HG03378 (cell line): ENCODE results near the gene LRMDA.
"Not testable (repeated sequence)": the region's sequence is repeated elsewhere in the genome, so short reads cannot be mapped to it uniquely, and the experiment has no call there.

Experiments used
- ATAC-seq: cut with Tn5 transposase; IDR thresholded peaks from one replicate; pipeline ENCODE4 v1.9.1; 2021; ENCODE audit warnings: mild to moderate bottlenecking, moderate library complexity; ENCODE audit not compliant: unreplicated experiment

Gene LRMDA

DNA sequence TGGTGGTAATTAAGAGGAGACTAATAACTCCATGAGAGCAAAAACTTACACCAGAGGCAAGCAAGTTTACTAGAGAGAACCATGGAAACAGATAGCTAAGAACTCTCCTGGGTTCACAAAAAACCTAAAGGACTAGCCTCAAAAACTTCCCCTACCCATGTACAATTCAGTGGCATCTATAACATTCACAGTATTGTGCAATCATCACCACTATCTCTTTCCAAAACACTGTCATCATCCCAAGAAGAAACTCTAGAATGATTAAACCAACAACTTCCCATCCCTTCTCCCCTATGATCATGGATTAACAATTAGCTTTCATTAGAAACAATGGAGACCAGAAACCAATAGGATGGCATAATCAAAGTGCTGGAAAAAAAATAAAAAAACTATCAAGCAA, 1038.3 kb downstream of the LRMDA start:
- ATAC-seq: no peak

DNA sequence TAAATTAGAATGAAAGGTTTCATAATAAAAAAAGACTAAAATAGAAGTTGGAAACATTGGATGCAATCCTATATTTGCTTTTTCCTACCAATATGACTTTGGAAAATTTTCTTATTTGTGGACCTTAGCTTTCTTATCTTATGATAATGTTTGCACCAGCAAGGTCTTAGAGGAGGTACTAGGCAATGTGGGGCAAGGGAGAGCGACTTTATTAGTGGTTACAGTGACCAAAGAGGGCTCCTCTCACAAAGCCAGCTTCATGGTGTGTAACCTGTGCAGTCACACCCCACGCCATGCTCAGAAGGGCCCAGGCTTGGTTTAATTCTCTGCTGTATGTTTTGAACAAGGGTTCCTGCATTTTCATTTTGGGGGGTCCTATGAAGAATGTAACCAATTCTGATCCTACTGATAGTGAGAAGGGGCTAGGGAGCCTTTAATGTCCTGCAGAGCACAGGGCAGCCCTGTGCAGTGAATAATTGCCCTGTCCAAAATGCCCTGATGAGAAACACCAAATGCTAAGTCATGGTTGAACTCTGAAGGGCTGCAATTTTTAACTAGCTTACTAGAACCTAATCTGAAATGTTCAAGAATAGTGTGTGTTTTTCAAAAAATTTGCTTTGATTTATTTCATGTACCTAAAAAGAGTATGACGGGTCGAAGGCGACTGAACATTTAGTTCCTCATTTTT, 1047.8 kb downstream of the LRMDA start:
- no peak for ATAC-seq

DNA sequence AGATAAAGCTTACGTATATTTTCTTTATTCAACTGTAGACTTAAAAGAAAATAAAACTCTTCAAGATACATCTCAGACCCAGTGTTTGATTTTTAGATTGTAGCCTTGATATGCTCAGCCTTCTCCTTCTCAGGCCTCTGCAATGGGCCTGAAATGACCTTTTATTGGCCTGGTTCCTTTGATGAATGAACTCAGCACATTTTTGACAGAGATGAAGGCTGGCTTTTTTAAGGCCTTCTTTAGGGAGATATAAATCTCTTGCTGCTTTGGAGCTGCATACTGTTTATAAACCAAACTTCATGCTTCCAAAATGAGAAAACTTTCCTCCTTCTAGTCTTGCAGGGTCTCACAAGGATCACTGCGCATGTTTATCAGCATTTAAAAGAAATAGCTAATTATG, 1049.8 kb downstream of the LRMDA start:
- no peak for ATAC-seq

DNA sequence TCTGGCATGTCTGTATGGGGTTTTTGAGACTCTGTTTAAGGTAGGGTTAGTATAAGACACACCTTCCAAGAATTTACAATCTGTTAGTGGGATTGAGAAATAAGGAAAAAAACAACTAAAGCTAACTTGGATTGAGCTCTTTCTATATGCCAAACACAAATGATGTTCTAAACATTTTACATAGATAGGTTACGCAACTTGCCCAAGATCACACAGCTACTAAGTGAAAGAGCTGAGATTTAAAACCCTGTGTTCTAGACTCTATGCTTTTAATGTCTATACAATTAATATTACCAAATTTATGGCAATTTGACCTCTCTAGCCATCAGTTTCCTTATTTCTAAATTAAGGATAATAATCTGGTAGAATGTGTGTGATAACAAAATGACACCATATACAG, 1056.2 kb downstream of the LRMDA start:
- no peak for ATAC-seq

DNA sequence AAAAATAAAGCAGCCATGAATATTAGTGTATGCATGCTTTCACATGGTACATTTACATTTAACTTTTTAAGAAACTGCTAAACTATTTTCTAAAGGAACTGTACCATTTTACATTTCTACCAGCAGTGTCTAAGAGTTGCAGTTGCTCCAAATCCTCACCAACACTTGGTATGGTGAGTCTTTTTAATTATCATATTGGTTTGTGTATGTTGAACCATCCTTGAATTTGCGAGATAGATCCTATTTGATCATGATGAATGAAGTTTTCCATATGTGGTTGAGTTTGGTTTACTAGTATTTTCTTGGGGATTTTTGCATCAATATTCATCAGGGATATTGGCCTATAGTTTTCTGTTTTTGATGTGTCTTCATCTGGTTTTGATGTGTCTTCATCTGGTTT, 1057.2 kb downstream of the LRMDA start:
- no peak for ATAC-seq

DNA sequence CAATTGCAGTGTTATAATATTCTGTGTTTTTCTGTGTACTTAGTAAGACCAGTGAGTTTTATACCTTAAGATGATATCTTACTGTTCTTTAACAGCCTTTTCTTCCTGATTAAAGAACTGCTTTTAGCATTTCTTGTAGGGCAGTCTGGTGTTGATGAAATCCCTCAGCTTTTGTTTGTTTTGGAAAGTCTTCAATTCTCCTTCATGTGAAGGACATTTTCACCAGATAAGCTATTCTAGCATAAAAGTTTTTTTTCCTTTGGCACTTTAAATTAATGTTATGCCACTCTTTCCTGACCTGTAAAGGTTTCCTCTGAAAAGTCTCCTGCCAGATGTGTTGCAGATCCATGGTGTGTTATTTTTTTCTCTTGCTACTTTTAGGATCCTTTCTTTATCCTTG, 1059.8 kb downstream of the LRMDA start:
- ATAC-seq: no peak

DNA sequence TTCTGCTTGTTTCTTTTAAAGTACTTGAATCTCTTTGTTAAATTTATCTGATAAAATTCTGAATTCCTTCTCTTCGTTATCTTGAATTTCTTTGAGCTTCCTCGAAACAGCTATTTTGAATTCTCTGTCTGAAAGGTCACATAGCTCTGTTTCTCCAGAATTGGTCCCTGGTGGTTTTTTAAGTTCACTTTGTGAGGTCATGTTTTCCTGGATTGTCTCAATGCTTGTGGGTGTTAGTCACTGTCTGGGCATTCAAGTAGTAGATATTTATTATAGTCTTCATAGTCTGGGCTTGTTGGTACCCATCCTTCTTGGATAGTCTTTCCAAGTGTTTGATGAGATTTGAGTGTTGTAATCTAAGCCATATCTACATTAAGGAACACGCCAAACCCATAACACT, 1060.6 kb downstream of the LRMDA start:
- no peak for ATAC-seq

DNA sequence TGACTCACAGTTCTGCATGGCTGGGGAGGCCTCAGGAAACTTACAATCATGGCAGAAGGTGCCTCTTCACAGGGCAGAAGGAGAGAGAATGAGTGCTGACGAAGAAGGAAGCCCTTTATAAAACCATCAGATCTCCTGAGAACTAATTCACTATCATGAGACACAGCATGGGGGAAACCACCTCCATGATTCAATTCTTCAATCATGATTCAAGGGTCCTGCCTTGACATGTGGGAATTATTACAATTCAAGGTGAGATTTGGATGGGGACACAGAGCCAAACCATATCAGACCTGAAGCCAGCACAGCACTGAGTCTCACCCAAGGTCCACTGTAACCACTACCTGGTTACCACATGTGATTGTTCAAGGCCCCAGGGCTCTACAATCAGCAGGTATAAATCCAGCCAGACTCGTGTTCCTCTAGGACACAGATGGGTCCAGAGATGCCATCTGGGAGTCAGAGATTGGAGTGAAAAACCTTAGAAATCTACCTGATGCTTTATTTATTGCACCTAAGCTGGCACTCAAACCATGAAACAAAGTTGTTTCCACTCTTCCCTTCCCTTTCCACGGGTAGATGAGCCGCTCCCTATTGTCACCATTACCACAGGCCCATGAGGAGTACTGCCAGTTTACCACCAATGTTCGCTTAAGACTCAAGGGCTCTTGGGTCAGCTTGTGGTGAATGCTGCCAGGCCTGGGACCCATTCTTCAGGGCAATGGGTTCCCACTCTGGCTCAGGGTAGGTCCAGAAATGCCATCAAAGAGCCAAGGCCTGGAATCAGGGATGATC, 1061.5 kb downstream of the LRMDA start:
- no peak for ATAC-seq

DNA sequence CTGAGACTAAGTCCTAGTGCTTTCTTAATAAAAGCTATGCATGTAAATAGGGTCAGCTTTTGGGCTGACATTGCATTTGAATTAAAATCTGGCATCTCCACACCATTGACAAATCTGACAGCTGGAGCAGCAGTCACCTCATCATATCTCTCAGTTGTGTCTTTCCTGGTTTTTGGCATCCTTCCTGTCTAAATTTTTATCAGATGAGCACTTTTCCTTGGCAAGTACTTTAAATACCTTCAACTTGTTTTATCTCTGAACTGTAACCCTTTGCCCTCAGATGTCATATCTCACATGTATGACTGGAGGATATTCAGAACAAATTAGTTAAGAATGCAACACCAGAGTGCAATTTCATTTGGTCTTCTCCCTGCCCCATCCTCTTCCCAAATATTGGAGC, 1066.2 kb downstream of the LRMDA start:
- ATAC-seq: no peak

DNA sequence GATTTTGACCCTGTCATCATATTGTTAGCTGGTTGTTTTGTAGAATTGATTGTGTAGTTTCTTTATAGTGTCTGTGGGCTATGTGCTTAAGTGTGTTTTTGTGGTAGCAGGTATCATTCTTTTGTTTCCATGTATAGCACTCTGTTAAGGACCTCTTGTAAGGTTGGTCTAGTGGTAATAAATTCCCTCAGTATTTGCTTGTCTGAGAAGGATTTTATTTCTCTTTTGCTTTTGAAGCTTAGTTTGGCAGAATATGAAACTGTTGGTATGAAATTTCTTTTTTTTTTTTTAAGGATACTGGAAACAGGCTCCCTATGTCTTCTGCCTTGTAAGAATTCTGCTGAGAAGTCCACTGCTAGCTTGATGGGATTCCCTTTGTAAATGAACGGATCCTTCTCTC, 1073.4 kb downstream of the LRMDA start:
- ATAC-seq: no peak

DNA sequence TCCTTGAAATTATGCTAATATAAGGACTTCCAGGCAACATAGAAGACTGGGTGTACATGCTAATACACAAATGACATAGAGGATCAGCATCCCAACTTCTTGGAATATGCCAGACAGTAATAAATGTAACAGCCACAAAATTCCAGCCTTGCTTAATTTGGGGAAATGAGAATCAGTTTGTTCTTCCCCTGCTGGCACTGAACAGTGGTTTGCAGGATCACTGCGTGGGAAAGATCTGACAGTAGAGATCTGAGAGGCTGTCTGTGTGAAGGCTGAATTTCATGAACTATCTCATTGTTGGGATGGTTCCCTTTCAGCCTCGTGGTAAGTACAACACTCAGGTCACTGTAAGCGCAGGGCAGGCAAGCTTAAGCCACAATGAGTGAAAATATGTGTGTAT, 1078.0 kb downstream of the LRMDA start:
- ATAC-seq: no peak

DNA sequence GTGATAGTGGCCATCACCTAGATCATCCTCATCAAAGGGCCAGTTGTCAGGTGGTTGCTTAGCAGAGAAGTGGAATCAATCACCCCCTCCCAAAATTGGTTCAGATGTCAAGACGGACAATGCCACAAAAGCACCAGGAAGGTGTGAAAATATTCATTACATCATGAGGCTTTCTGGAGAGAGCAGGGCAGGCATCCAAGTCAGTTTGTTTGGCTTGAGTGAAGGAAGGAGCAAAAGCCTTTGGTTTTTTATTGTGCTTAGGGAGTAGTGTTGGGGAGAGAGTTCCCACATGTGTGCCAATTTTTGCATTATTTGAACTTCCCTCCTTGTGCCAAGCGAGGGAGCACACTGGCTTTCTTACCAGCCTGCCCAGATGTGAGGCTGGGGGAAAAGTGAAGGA, 1082.9 kb downstream of the LRMDA start:
- ATAC-seq: no peak

DNA sequence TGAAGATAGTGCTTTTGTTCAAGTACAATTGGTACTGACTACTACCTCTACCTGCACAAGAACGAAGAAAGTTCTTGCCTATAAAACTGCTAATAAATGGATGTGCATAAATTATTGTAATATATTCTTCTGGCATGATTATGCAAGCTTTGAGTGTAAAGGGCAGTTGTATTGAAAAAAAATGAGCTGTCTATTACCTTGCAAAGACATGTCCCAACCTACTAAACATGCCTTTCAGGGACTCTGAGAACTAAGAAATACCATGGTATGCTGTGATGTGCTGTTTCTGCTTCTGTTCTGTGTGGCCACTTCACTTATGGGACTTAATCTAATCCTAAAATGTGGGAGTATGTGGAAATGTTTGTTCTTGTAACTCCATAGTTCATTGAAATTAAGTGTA, 1083.4 kb downstream of the LRMDA start:
- no peak for ATAC-seq

DNA sequence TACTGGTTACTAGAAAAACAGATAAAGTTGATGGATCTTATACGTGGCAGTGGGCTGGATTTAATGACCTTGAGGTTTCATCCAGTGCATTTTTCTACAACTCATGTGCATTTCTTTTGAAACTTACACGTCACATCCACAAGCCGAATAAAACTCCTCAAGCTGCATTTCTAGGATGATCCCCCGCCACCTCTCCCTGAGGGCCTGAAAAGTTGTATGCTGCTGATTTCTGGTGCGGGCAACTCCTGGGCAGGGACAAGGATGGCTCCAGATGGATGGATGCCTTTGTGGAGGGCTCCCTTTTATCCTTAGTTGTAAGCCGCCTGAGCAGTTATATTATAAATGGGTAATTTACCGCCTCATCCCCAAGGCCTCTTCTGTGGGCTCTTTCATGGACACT, 1091.1 kb downstream of the LRMDA start:
- ATAC-seq: no peak

DNA sequence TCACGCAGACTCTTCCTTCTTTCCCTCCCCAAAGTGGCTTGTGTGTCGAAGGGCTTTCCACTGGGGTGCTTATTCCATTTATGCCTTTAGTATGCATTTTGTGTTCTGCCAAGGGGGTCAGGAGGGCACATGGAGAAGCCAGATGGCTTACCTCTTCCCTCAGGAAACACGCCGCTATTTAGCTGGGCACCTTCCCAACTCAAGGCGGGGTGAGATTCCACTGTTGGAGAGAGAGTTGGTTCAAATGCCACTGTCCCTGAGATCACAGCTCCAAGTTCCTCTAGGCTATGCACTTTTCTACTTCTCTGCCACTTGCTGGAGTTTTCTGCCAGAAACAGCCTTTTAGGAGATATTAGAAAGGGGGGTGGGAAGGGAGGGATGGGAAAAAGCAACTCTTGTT, 1091.8 kb downstream of the LRMDA start:
- no peak for ATAC-seq

DNA sequence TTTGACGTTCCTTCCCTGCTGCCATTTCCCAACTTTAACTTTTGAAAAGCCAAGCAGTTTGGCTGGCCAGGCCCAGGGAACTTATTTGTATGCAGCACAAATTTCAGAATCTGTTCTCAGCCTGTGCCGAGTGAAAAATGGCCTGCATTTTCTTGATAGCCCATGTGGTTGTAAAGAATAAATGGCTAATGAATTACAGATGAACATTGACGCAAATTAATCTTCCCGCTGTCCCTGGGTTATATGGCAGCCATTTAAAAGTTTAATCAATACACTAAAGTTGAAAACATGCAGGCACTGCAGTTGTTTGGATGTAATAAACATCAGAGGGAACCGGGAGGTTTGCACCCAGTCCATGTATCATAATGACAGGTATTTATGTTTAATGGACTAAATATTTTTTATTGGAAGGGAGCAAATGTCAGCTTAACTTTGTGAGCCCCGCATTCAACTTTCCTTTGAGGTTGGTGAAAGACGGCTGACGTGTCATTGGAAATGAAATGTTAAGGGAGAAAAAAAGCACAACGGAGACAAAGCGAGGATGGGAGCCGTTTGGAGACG, 1092.4 kb downstream of the LRMDA start:
- no peak for ATAC-seq

DNA sequence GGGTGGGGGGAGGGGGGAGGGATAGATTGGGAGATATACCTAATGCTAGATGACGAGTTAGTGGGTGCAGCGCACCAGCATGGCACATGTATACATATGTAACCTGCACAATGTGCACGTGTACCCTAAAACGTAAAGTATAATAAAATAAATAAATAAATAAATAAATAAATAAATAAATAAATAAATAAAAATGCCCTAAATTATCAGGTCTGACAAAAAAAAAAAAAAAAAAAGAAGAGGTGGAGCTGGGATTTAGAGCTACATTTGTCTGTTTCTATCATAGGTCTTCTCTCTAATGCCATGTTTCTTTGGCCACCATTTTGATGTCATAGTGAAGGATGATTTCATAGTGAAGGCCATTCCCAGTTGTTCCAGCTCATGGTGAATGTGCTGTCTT, 1095.4 kb downstream of the LRMDA start:
- not testable (repeated sequence) for ATAC-seq

DNA sequence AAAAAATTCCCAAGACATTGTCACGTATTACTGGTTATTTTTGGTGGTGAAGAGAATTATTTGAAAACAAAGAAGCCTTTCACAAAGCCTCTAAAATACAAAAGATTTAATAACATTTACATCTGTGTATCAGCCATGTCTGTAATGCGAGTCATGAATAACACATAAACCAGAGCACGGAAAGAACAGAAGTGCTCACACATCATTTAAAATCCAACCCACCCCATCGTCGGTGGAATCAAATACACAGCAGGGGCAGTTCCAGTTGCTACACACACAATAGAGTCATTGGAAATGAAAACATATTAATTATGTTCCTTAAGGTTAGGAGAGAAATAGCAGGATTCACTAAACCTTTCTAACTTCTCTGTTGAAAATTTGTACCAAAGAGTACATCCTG, 1108.9 kb downstream of the LRMDA start:
- no peak for ATAC-seq

DNA sequence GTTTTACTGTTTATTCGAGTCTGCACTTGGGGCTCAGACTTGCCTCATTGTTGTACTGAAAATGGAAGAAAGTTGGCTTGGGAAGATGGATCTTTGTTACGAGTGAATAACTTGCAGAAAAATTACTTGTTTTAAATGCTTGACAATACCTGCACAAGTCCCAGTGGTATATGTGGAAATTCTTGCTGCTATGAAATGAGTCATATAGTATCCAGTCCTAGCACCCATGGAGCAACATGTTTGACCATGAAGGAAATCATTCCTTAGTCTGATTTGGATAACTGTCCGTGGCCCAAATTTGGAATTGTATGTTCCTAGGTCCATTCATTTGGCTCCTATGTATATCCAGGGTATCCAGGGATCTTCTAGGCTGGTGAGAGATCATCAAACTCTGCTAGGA, 1109.4 kb downstream of the LRMDA start:
- ATAC-seq: no peak

DNA sequence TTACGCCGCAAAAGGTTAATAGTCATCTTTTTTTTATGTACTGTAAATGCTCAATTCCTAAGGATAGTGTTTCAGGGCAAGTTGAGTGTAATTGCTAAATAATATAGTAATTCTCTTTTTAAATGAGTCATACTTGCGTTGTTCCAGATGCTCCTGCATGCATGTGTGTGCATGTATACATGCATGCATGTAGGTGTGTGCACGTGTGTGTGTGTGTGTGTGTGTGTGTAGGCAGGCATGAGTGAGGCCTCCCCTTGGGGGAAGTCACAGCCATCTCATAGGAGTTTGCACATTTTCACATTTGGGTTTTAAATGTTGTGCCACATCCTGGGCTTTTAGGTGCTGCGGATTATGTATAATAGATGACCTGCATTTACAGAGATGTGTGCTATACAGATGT, 1110.4 kb downstream of the LRMDA start:
- no peak for ATAC-seq

DNA sequence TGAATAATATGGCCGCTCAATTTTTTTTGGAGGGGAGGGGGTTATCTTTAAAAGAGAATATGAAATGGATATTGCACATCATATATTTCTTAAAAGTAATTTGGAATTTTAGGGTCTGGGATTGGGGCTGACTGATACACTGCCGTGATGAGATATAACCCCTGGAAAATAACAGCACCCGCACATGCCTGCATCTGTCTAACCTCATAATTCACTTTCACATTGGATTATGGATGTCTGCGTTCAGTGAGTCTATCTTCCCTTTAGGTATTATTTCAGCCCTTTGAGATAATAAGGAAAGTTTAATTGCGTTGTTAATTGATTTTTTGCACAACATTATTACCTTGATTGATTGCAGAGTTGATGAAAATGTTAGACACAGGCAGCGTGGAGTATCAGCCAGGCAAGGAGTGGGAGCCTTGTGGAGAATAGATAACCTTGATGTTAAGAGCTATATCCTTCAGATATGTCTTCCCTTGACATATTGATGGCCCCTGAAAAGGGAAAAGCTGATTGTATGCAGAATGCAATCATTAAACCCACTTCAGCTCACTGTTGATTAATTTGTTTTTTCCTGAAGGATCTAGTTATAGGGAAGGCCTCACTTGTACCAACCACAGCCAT, 1111.0 kb downstream of the LRMDA start:
- ATAC-seq: no peak

DNA sequence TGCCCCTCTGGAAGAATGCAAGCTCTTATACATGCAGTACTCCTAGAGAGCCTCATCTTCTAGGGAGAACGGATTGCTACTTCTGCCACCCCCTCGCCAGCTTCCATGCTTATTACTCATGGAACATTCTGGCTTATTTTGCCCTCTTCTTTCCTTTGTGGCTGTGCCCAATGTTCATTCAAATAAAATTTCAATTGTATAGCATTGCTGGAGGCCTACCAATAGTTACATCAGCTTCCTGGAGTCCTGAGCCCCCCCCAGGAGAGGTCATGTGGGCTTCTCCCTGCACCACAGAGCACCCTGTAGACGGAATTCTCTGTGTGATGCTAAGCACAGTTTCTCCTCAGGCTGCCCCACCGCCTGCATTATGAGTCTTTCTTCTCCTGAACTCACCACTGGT, 1112.2 kb downstream of the LRMDA start:
- ATAC-seq: no peak
